Glutamatergic neuron (in vitro differentiated cells): ENCODE measurements around the gene MEF2B. TPM values are rescaled to one million over a fixed set of nuclear protein-coding genes. Genes with fewer than 3 reads are reported as not detected.

Experiments
- DNase-seq: peaks from one replicate; pipeline ENCODE4 v3.0.0; 2022
- H3K27ac Mint-ChIP-seq: one replicate; pipeline ENCODE4 v1.8.0; 2020; ENCODE audit warnings: mild to moderate bottlenecking, mixed read lengths, inconsistent platforms; ENCODE audit not compliant: unreplicated experiment
- H3K27me3 Mint-ChIP-seq: one replicate; pipeline ENCODE4 v1.8.0; 2020; ENCODE audit warnings: mild to moderate bottlenecking, moderate library complexity, mixed read lengths, inconsistent platforms; ENCODE audit not compliant: unreplicated experiment
- H3K36me3 Mint-ChIP-seq: one replicate; pipeline ENCODE4 v1.8.0; 2020; ENCODE audit warnings: mild to moderate bottlenecking, mixed read lengths, inconsistent platforms; ENCODE audit not compliant: unreplicated experiment
- H3K4me1 Mint-ChIP-seq: one replicate; pipeline ENCODE4 v1.8.0; 2020; ENCODE audit warnings: mild to moderate bottlenecking, low read depth, mixed read lengths, inconsistent platforms; ENCODE audit not compliant: unreplicated experiment
- H3K4me3 Mint-ChIP-seq: one replicate; pipeline ENCODE4 v1.8.0; 2020; ENCODE audit warnings: mild to moderate bottlenecking, mixed read lengths, inconsistent platforms; ENCODE audit not compliant: unreplicated experiment
- H3K9me3 Mint-ChIP-seq: one replicate; pipeline ENCODE4 v1.8.0; 2020; ENCODE audit warnings: mild to moderate bottlenecking, moderate library complexity, mixed read lengths, inconsistent platforms; ENCODE audit not compliant: unreplicated experiment
- CTCF ChIP-seq: fragments of 200-600 bp; sonication (generic); IDR thresholded peaks from one replicate; pipeline ENCODE4 v1.5.0; 2021; ENCODE audit not compliant: partially characterized antibody, unreplicated experiment
- total RNA-seq: library from RNA; stranded (reverse); fragmentation: NEBNext Ultra II Directional; extraction: Animal tissue kit (Norgen Biotek cat#: 25700); gene quantifications from one replicate; pipeline ENCODE4 v1.2.1, GENCODE V29; 2021; ENCODE audit not compliant: unreplicated experiment

Gene MEF2B
- total RNA-seq, 1 donor from 2014 or later: 1.7 TPM

GRCh38 chr19:19209372-19209771 lies 39.3 kb upstream of the MEF2B start:
- no peak for TF ChIP-seq CTCF
- Mint-ChIP-seq H3K9me3 (peaks cover 9% of the 10 kb centered on the region), H3K36me3 (peaks cover 2% of the 10 kb centered on the region), H3K27me3 (peaks cover 24% of the 10 kb centered on the region), H3K4me3 (no peak overlapping the region), H3K27ac (no peak overlapping the region), H3K4me1 (peaks cover 29% of the 10 kb centered on the region)
- DNase-seq: no peak

DNA sequence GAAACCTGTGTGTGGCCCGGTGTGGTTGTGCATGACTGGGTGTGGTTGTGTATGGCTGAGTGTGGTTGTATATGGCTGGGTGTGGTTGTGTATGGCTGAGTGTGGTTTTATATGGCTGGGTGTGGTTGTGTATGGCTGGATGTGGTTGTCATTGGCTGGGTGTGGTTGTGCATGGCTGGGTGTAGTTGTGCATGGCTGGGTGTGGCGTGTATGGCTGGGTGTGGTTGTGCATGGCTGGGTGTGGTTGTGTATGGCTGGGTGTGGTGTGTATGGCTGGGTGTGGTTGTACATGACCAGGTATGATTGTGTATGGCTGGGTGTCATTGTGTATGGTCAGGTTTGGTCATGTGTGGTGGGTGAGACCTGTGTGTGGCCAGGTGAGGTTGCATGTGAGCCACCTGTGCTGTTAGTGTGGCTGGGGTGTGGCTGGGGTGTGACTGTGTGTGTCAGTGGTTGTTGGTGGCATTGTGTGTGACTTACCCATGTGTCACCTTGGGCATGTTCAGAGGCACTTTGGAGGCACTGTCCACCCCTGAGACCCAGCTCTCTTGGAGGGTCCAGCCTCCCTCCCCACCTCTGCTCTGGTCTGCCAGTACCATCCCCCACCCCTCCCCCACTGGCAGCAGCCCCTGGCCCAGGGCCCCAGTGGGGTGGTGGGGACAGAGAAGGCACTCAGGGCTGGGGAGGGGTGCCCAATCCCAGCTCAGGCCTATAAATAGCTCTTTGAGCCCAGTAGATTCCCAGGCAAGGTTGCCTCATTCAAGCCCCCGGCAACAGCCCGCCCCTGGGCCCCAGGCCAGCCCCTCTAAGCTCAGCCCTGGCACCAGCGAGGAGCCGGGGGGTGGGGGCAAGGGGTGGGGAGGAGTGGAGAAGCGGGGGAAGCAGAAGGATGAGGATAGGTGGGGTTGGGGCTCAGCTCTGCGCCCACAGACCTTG lies 37.8 kb upstream of the MEF2B start:
- TF ChIP-seq CTCF: no peak
- peak overlapping the region; percentile 59 for H3K4me3 Mint-ChIP-seq
- H3K27ac Mint-ChIP-seq: no peak overlapping the region
- H3K36me3 Mint-ChIP-seq: no peaks in the 10 kb centered on the region
- H3K9me3 Mint-ChIP-seq: peaks cover 9% of the 10 kb centered on the region
- no peak for DNase-seq
- H3K4me1 Mint-ChIP-seq: peaks cover 17% of the 10 kb centered on the region
- H3K27me3 Mint-ChIP-seq: peaks cover 24% of the 10 kb centered on the region

GRCh38 chr19:19206938-19207337 lies 36.9 kb upstream of the MEF2B start:
- Mint-ChIP-seq H3K9me3 (peaks cover 9% of the 10 kb centered on the region), H3K4me1 (peaks cover 17% of the 10 kb centered on the region), H3K4me3 (no peak overlapping the region), H3K27ac (no peak overlapping the region), H3K27me3 (peaks cover 22% of the 10 kb centered on the region), H3K36me3 (no peaks in the 10 kb centered on the region)
- no peak for DNase-seq
- no peak for TF ChIP-seq CTCF

- H3K9me3 Mint-ChIP-seq: peaks cover 6% of the 10 kb centered on the region
- no peak for DNase-seq
These were observed 35.6 kb upstream of the MEF2B start for GRCh38 chr19:19205416-19206410.

More at GRCh38 chr19:19205416-19206410, 35.6 kb upstream of the MEF2B start:
- peaks cover 18% of the 10 kb centered on the region for H3K27me3 Mint-ChIP-seq
- no peak overlapping the region for H3K4me3 Mint-ChIP-seq
- peaks cover 16% of the 10 kb centered on the region for H3K4me1 Mint-ChIP-seq
- H3K27ac Mint-ChIP-seq: no peak overlapping the region
- no peaks in the 10 kb centered on the region for H3K36me3 Mint-ChIP-seq
- no peak for TF ChIP-seq CTCF
